Measurements from ENCODE around the gene TMEM53. TPM values are rescaled to one million over a fixed set of nuclear protein-coding genes. Genes with fewer than 3 reads are reported as not detected.

Gene TMEM53
- polyA plus RNA-seq, 4 donors, result 12.4 to 15.3 (median 13.6) TPM

GRCh38 chr1:44650159-44650831, 24.0 kb downstream of the TMEM53 start:
- DNase-seq (ENCODE audit: low read depth in 4 of 4, low spot score in 2 of 4), result no peak

GRCh38 chr1:44649788-44650158, 24.5 kb downstream of the TMEM53 start:
- DNase-seq (ENCODE audit: low read depth in 4 of 4, low spot score in 2 of 4), result no peak

- DNase-seq (ENCODE audit: low read depth in 4 of 4, low spot score in 2 of 4), result no peak
These were observed 25.6 kb downstream of the TMEM53 start for GRCh38 chr1:44648529-44649250.

- DNase-seq (ENCODE audit: low read depth in 4 of 4, low spot score in 2 of 4), result no peak
These were observed 26.4 kb downstream of the TMEM53 start for GRCh38 chr1:44647896-44648295.

- DNase-seq (ENCODE audit: low read depth in 4 of 4, low spot score in 2 of 4), result no peak
These were observed 27.8 kb downstream of the TMEM53 start for GRCh38 chr1:44646261-44647110.

- DNase-seq (ENCODE audit: low read depth in 4 of 4, low spot score in 2 of 4), result no peak
These were observed 28.6 kb downstream of the TMEM53 start for GRCh38 chr1:44645476-44646244.

GRCh38 chr1:44644806-44645205, 29.5 kb downstream of the TMEM53 start:
- no peak for DNase-seq (ENCODE audit: low read depth in 4 of 4, low spot score in 2 of 4)

GRCh38 chr1:44643721-44644334, 30.5 kb downstream of the TMEM53 start:
- no peak for DNase-seq (ENCODE audit: low read depth in 4 of 4, low spot score in 2 of 4)

GRCh38 chr1:44642925-44643324, 31.4 kb downstream of the TMEM53 start:
- DNase-seq (ENCODE audit: low read depth in 4 of 4, low spot score in 2 of 4), result no peak

GRCh38 chr1:44642255-44642654, 32.0 kb downstream of the TMEM53 start:
- no peak for DNase-seq (ENCODE audit: low read depth in 4 of 4, low spot score in 2 of 4)

- no peak for DNase-seq (ENCODE audit: low read depth in 4 of 4, low spot score in 2 of 4)
These were observed 32.9 kb downstream of the TMEM53 start for GRCh38 chr1:44641126-44642102.

- DNase-seq (ENCODE audit: low read depth in 4 of 4, low spot score in 2 of 4), result no peak
These were observed 34.0 kb downstream of the TMEM53 start for GRCh38 chr1:44640200-44640853.

- no peak for DNase-seq (ENCODE audit: low read depth in 4 of 4, low spot score in 2 of 4)
These were observed 36.4 kb downstream of the TMEM53 start for GRCh38 chr1:44637702-44638411.

- DNase-seq (ENCODE audit: low read depth in 4 of 4, low spot score in 2 of 4), result no peak
These were observed 37.3 kb downstream of the TMEM53 start for GRCh38 chr1:44636688-44637598.

- no peak for DNase-seq (ENCODE audit: low read depth in 4 of 4, low spot score in 2 of 4)
These were observed 38.1 kb downstream of the TMEM53 start for GRCh38 chr1:44636083-44636687.

- DNase-seq (ENCODE audit: low read depth in 4 of 4, low spot score in 2 of 4), result no peak
These were observed 38.8 kb downstream of the TMEM53 start for GRCh38 chr1:44635439-44635838.

Measured in left renal cortex interstitium (tissue), 4 donors.